Measurements from ENCODE around the gene CCSER1. TPM values are rescaled to one million over a fixed set of nuclear protein-coding genes. Genes with fewer than 3 reads are reported as not detected.

Gene CCSER1
- total RNA-seq, 1 experiment from 2014 or later = 4.1 TPM

DNA sequence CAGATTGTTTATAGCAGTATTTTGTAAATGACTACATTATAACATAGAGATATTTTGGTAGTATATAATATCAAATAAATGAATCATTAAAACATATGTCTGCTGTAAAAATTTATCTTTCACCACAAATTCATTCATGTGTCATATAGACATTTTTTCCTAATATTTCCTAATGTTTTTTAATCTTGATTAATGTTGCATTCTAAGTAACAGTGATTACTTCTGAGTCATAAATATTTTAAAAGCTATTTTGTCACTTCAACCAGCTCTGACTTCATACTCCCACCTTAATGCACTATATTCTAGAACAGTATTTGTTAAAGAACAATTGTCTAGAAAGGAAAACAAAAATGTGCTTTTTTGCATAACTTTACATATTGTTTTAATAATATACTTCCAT, 904.6 kb downstream of the CCSER1 start:
- BruUV-seq (replicated peaks) = no TSS peak
- no peaks in the 10 kb centered on the region for H3K9me3 ChIP-seq
- POLR2A ChIA-PET = no interaction called here
- H3K4me3 ChIP-seq (ENCODE audit: low read depth, low read length) = no peak overlapping the region
- Mint-ChIP-seq H3K4me1 (ENCODE audit: low read depth, unreplicated experiment) (no peaks in the 10 kb centered on the region), H3K9me3 (ENCODE audit: unreplicated experiment) (no peaks in the 10 kb centered on the region), H3K36me3 (ENCODE audit: insufficient read depth, unreplicated experiment) (no peaks in the 10 kb centered on the region), H3K27me3 (ENCODE audit: insufficient read depth, unreplicated experiment) (no peaks in the 10 kb centered on the region), H3K27ac (ENCODE audit: unreplicated experiment) (no peak overlapping the region), H3K4me3 (ENCODE audit: unreplicated experiment) (no peak overlapping the region)
- CTCF ChIA-PET = no interaction called here
- intact Hi-C loops (cut with micrococcal nuclease; ENCODE audit: unreplicated experiment) = no loop called here
- no peaks in the 10 kb centered on the region for H3K36me3 ChIP-seq (ENCODE audit: control insufficient read depth, insufficient read depth, low read length)
- no peak for DNase-seq
- TF ChIP-seq CTCF (IDR thresholded peaks at IDR 0.05; ENCODE audit: insufficient read depth in 1 of 2, low read depth in 1 of 2, low read length in 1 of 2, severe bottlenecking in 1 of 2, unreplicated experiment in 1 of 2) = no peak
- H3K27me3 ChIP-seq (replicated peaks; ENCODE audit: control insufficient read depth, insufficient read depth, low read length) = no peaks in the 10 kb centered on the region
- H3K4me1 ChIP-seq = no peaks in the 10 kb centered on the region

DNA sequence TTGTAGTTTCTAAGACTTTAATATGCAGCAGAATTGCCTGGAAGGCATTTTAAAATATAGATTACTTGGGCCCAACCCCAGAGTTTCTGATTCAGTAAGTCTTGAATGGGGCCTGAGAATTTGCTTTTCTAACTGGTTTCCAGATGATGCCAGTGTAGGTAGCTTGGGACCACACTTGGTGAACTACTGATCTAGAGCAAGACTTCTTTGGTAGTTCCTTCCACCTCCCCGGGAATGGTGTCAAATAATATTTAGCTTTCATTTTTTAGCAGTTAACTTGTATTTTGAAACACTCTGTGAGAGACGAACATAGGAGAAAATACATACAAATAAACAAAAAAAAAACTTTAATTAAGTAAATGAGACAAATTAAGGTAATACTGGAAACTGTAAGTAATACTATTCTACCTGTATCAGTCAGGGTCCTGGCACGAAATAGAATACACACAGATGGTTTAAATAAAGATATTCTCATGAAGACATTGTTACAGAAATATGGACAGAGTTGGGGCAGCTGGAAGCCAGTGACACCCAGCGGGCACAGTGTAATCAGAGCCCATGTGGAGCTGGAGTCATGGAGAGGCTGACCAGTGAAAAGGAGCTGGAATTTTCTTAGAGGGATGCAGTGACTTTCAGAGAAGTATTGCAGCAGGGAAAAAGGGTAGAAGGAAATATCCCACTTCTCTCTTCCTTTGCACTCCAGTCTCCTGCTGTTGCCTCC, 905.7 kb downstream of the CCSER1 start:
- no TSS peak for BruUV-seq (replicated peaks)
- DNase-seq = no peak
- no peak overlapping the region for H3K4me3 ChIP-seq (ENCODE audit: low read depth, low read length)
- H3K36me3 Mint-ChIP-seq (ENCODE audit: insufficient read depth, unreplicated experiment) = no peaks in the 10 kb centered on the region
- no peaks in the 10 kb centered on the region for H3K9me3 Mint-ChIP-seq (ENCODE audit: unreplicated experiment)
- no peak overlapping the region for H3K27ac Mint-ChIP-seq (ENCODE audit: unreplicated experiment)
- no peaks in the 10 kb centered on the region for H3K36me3 ChIP-seq (ENCODE audit: control insufficient read depth, insufficient read depth, low read length)
- CTCF ChIA-PET = interaction anchor here (0.6 kb wide), 1 partner anchor 106 kb away, joined by 3 read pairs; no protein-coding TSS in a partner anchor
- POLR2A ChIA-PET = no interaction called here
- no peak overlapping the region for H3K4me3 Mint-ChIP-seq (ENCODE audit: unreplicated experiment)
- intact Hi-C loops (cut with micrococcal nuclease; ENCODE audit: unreplicated experiment) = no loop called here
- H3K27me3 Mint-ChIP-seq (ENCODE audit: insufficient read depth, unreplicated experiment) = no peaks in the 10 kb centered on the region
- H3K4me1 Mint-ChIP-seq (ENCODE audit: low read depth, unreplicated experiment) = no peaks in the 10 kb centered on the region
- no peaks in the 10 kb centered on the region for H3K27me3 ChIP-seq (replicated peaks; ENCODE audit: control insufficient read depth, insufficient read depth, low read length)
- no peaks in the 10 kb centered on the region for H3K9me3 ChIP-seq
- H3K4me1 ChIP-seq = no peaks in the 10 kb centered on the region
- TF ChIP-seq CTCF (IDR thresholded peaks at IDR 0.05; ENCODE audit: insufficient read depth in 1 of 2, low read depth in 1 of 2, low read length in 1 of 2, severe bottlenecking in 1 of 2, unreplicated experiment in 1 of 2) = no peak

- Mint-ChIP-seq H3K36me3 (ENCODE audit: insufficient read depth, unreplicated experiment) (no peaks in the 10 kb centered on the region), H3K4me3 (ENCODE audit: unreplicated experiment) (no peak overlapping the region), H3K27ac (ENCODE audit: unreplicated experiment) (no peak overlapping the region), H3K4me1 (ENCODE audit: low read depth, unreplicated experiment) (no peaks in the 10 kb centered on the region), H3K27me3 (ENCODE audit: insufficient read depth, unreplicated experiment) (no peaks in the 10 kb centered on the region), H3K9me3 (ENCODE audit: unreplicated experiment) (no peaks in the 10 kb centered on the region)
- intact Hi-C loops (cut with micrococcal nuclease; ENCODE audit: unreplicated experiment) = no loop called here
- Histone ChIP-seq H3K4me1 (no peaks in the 10 kb centered on the region), H3K27me3 (replicated peaks; ENCODE audit: control insufficient read depth, insufficient read depth, low read length) (no peaks in the 10 kb centered on the region), H3K9me3 (no peaks in the 10 kb centered on the region), H3K36me3 (ENCODE audit: control insufficient read depth, insufficient read depth, low read length) (no peaks in the 10 kb centered on the region), H3K4me3 (ENCODE audit: low read depth, low read length) (no peak overlapping the region)
- no TSS peak for BruUV-seq (replicated peaks)
- DNase-seq = no peak
- POLR2A ChIA-PET = no interaction called here
- TF ChIP-seq CTCF (IDR thresholded peaks at IDR 0.05; ENCODE audit: insufficient read depth in 1 of 2, low read depth in 1 of 2, low read length in 1 of 2, severe bottlenecking in 1 of 2, unreplicated experiment in 1 of 2) = no peak
- CTCF ChIA-PET = no interaction called here
Measured at GRCh38 chr4:91035276-91035675, 908.1 kb downstream of the CCSER1 start.

Measured in Caco-2 (cell line).